ENCODE data around the gene C1orf52. TPM values are rescaled to one million over a fixed set of nuclear protein-coding genes. Genes with fewer than 3 reads are reported as not detected.

C1orf52 gene
- total and polyA plus RNA-seq, 9 of the 15 experiments (the other 6 are each of a cell fraction or from before 2014, with no cell fraction given), result 17.0 to 38.5 (median 33.0) TPM

DNA sequence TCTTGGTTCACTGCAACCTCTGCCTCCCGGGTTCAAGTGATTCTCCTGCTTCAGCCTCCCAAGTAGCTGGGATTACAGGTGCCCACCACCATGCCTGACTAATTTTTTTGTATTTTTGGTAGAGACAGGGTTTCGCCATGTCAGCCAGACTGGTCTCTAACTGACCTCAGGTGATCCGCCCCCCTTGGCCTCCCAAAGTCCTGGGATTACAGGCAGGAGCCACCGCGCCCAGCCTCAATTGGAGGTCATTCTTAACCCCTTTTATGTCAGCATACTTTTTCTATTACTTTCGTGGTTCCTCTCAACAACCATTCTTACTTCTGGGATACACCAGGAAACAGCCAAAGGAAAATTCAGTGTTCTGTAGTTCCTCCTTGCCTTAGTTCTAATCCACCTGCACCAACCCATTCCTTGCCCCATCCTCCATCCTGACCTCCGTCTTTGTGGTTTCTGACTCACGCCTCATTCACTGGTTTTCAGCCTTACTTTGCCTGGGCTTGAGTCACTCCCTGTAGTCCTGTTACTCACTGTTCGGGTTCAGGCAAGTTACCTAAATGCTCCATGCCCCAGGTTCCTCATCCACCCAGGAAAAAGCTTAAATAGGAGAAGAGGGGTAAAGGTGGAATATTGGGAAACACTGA, 29.9 kb upstream of the C1orf52 start (continued):
- TF ChIP-seq, protein P1, sequence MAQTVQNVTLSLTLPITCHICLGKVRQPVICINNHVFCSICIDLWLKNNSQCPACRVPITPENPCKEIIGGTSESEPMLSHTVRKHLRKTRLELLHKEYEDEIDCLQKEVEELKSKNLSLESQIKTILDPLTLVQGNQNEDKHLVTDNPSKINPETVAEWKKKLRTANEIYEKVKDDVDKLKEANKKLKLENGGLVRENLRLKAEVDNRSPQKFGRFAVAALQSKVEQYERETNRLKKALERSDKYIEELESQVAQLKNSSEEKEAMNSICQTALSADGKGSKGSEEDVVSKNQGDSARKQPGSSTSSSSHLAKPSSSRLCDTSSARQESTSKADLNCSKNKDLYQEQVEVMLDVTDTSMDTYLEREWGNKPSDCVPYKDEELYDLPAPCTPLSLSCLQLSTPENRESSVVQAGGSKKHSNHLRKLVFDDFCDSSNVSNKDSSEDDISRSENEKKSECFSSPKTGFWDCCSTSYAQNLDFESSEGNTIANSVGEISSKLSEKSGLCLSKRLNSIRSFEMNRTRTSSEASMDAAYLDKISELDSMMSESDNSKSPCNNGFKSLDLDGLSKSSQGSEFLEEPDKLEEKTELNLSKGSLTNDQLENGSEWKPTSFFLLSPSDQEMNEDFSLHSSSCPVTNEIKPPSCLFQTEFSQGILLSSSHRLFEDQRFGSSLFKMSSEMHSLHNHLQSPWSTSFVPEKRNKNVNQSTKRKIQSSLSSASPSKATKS (CRISPR knock-in tag; IDR thresholded peaks at IDR 0.05), result no peak
- no peak for TF ChIP-seq ZFP36 (IDR thresholded peaks at IDR 0.05; ENCODE audit: low read depth, low read length, partially characterized antibody)
- TF ChIP-seq, protein P2, sequence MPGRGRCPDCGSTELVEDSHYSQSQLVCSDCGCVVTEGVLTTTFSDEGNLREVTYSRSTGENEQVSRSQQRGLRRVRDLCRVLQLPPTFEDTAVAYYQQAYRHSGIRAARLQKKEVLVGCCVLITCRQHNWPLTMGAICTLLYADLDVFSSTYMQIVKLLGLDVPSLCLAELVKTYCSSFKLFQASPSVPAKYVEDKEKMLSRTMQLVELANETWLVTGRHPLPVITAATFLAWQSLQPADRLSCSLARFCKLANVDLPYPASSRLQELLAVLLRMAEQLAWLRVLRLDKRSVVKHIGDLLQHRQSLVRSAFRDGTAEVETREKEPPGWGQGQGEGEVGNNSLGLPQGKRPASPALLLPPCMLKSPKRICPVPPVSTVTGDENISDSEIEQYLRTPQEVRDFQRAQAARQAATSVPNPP (IDR thresholded peaks at IDR 0.05; ENCODE audit: borderline replicate concordance, insufficient read depth, insufficient read length), result no peak
- TF ChIP-seq, protein P3, sequence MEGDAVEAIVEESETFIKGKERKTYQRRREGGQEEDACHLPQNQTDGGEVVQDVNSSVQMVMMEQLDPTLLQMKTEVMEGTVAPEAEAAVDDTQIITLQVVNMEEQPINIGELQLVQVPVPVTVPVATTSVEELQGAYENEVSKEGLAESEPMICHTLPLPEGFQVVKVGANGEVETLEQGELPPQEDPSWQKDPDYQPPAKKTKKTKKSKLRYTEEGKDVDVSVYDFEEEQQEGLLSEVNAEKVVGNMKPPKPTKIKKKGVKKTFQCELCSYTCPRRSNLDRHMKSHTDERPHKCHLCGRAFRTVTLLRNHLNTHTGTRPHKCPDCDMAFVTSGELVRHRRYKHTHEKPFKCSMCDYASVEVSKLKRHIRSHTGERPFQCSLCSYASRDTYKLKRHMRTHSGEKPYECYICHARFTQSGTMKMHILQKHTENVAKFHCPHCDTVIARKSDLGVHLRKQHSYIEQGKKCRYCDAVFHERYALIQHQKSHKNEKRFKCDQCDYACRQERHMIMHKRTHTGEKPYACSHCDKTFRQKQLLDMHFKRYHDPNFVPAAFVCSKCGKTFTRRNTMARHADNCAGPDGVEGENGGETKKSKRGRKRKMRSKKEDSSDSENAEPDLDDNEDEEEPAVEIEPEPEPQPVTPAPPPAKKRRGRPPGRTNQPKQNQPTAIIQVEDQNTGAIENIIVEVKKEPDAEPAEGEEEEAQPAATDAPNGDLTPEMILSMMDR (IDR thresholded peaks at IDR 0.05 in 2 of 3, conservative IDR thresholded peaks at IDR 0.05 in 1 of 3; ENCODE audit: insufficient read depth in 2 of 3, low read depth in 1 of 3, low read length in 3 of 3), result no peak
- TF ChIP-seq SMAD3 (CRISPR knock-in tag; conservative IDR thresholded peaks at IDR 0.05), result no peak
- TF ChIP-seq ZKSCAN1 (IDR thresholded peaks at IDR 0.05; ENCODE audit: low read depth, low read length), result no peak
- TF ChIP-seq, protein P4, sequence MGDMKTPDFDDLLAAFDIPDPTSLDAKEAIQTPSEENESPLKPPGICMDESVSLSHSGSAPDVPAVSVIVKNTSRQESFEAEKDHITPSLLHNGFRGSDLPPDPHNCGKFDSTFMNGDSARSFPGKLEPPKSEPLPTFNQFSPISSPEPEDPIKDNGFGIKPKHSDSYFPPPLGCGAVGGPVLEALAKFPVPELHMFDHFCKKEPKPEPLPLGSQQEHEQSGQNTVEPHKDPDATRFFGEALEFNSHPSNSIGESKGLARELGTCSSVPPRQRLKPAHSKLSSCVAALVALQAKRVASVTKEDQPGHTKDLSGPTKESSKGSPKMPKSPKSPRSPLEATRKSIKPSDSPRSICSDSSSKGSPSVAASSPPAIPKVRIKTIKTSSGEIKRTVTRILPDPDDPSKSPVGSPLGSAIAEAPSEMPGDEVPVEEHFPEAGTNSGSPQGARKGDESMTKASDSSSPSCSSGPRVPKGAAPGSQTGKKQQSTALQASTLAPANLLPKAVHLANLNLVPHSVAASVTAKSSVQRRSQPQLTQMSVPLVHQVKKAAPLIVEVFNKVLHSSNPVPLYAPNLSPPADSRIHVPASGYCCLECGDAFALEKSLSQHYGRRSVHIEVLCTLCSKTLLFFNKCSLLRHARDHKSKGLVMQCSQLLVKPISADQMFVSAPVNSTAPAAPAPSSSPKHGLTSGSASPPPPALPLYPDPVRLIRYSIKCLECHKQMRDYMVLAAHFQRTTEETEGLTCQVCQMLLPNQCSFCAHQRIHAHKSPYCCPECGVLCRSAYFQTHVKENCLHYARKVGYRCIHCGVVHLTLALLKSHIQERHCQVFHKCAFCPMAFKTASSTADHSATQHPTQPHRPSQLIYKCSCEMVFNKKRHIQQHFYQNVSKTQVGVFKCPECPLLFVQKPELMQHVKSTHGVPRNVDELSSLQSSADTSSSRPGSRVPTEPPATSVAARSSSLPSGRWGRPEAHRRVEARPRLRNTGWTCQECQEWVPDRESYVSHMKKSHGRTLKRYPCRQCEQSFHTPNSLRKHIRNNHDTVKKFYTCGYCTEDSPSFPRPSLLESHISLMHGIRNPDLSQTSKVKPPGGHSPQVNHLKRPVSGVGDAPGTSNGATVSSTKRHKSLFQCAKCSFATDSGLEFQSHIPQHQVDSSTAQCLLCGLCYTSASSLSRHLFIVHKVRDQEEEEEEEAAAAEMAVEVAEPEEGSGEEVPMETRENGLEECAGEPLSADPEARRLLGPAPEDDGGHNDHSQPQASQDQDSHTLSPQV (IDR thresholded peaks at IDR 0.05), result no peak
- no peak for TF ChIP-seq TBL1XR1 (IDR thresholded peaks at IDR 0.05; ENCODE audit: low read length in 2 of 2)
- TF ChIP-seq, protein P5, sequence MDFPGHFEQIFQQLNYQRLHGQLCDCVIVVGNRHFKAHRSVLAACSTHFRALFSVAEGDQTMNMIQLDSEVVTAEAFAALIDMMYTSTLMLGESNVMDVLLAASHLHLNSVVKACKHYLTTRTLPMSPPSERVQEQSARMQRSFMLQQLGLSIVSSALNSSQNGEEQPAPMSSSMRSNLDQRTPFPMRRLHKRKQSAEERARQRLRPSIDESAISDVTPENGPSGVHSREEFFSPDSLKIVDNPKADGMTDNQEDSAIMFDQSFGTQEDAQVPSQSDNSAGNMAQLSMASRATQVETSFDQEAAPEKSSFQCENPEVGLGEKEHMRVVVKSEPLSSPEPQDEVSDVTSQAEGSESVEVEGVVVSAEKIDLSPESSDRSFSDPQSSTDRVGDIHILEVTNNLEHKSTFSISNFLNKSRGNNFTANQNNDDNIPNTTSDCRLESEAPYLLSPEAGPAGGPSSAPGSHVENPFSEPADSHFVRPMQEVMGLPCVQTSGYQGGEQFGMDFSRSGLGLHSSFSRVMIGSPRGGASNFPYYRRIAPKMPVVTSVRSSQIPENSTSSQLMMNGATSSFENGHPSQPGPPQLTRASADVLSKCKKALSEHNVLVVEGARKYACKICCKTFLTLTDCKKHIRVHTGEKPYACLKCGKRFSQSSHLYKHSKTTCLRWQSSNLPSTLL (IDR thresholded peaks at IDR 0.05), result no peak
- TF ChIP-seq DPF2 (IDR thresholded peaks at IDR 0.05), result peak; percentile 36; the same call in 1 of the 2 replicates
- TF ChIP-seq U2AF2 (optimal IDR thresholded peaks at IDR 0.05; ENCODE audit: low read depth, low read length), result no peak
- TF ChIP-seq ARID1B (IDR thresholded peaks at IDR 0.05), result peak; percentile 54; the same call in 1 of the 2 replicates
- TF ChIP-seq ATF7 (IDR thresholded peaks at IDR 0.05), result no peak
- TF ChIP-seq HDAC6 (IDR thresholded peaks at IDR 0.05; ENCODE audit: low read depth, low read length), result no peak
